ENCODE measurements around the gene CYTH3.
A peak's percentile ranks its signal among the peaks of the same experiment; 100 is the strongest.
"Not testable (repeated sequence)": the region's sequence is repeated elsewhere in the genome, so short reads cannot be mapped to it uniquely, and the experiment has no call there.

The CYTH3 gene

GRCh38 chr7:6229284-6229683, 43.1 kb downstream of the CYTH3 start:
- not testable (repeated sequence) for H3K9me3 ChIP-seq (ENCODE audit: control insufficient read depth in 2 of 2, low read length in 2 of 2); H3K36me3 ChIP-seq (ENCODE audit: control insufficient read depth in 2 of 2, insufficient read depth in 2 of 2, low read length in 2 of 2); H3K27ac ChIP-seq (ENCODE audit: low read length); H3K9ac ChIP-seq (ENCODE audit: low read length in 2 of 2); H3K27me3 ChIP-seq (ENCODE audit: control insufficient read depth in 1 of 2, insufficient read depth in 2 of 2, low read length in 2 of 2)
- H3K4me3 ChIP-seq (ENCODE audit: low read length in 2 of 2), result peak overlapping the region in 1 of 2 donors; percentile 9
- peaks cover 25% of the 10 kb centered on the region for H3K4me1 ChIP-seq (ENCODE audit: control insufficient read depth, insufficient read depth, low read length)

- Histone ChIP-seq H3K27me3 (ENCODE audit: control insufficient read depth in 1 of 2, insufficient read depth in 2 of 2, low read length in 2 of 2) (no peaks in the 10 kb centered on the region), H3K9me3 (ENCODE audit: control insufficient read depth in 2 of 2, low read length in 2 of 2) (no peaks in the 10 kb centered on the region), H3K27ac (ENCODE audit: low read length) (peak overlapping the region; percentile 49), H3K36me3 (ENCODE audit: control insufficient read depth in 2 of 2, insufficient read depth in 2 of 2, low read length in 2 of 2) (no peaks in the 10 kb centered on the region), H3K9ac (ENCODE audit: low read length in 2 of 2) (no peak overlapping the region), H3K4me1 (ENCODE audit: control insufficient read depth, insufficient read depth, low read length) (peaks cover 25% of the 10 kb centered on the region), H3K4me3 (ENCODE audit: low read length in 2 of 2) (peak overlapping the region; percentile 9 to 10)
Observed at GRCh38 chr7:6228361-6229229, 43.8 kb downstream of the CYTH3 start.

DNA sequence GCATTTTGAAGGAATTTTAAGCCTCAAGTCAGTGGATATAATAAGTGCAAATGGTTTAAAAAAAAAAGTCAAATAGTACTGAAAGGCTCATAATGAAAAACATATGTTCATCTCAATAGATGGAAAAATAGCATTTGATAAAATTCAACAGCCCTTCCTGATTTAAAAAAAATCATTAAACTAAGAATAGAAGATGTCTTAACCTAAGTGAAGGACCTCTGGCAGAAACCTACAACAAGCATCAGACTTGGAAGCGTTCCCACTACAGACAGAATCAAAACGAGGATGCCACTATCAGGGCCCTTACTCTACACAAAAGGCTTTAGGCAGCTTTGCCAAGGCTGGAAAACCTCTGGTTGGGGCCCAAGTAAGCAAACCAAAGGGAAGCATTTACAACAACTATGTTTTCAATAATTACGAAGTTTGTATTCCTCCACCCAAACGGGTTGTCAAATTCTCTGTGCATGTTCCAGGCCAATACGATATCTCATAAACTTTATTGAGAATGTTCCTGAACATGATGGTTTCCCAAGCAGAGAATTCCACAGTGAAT, 45.1 kb downstream of the CYTH3 start:
- Histone ChIP-seq H3K4me1 (ENCODE audit: control insufficient read depth, insufficient read depth, low read length) (peaks cover 23% of the 10 kb centered on the region), H3K36me3 (ENCODE audit: control insufficient read depth in 2 of 2, insufficient read depth in 2 of 2, low read length in 2 of 2) (no peaks in the 10 kb centered on the region), H3K4me3 (ENCODE audit: low read length in 2 of 2) (peak overlapping the region in 1 of 2 donors; percentile 17), H3K27ac (ENCODE audit: low read length) (peak overlapping the region; percentile 20), H3K9ac (ENCODE audit: low read length in 2 of 2) (no peak overlapping the region), H3K27me3 (ENCODE audit: control insufficient read depth in 1 of 2, insufficient read depth in 2 of 2, low read length in 2 of 2) (no peaks in the 10 kb centered on the region), H3K9me3 (ENCODE audit: control insufficient read depth in 2 of 2, low read length in 2 of 2) (no peaks in the 10 kb centered on the region)

DNA sequence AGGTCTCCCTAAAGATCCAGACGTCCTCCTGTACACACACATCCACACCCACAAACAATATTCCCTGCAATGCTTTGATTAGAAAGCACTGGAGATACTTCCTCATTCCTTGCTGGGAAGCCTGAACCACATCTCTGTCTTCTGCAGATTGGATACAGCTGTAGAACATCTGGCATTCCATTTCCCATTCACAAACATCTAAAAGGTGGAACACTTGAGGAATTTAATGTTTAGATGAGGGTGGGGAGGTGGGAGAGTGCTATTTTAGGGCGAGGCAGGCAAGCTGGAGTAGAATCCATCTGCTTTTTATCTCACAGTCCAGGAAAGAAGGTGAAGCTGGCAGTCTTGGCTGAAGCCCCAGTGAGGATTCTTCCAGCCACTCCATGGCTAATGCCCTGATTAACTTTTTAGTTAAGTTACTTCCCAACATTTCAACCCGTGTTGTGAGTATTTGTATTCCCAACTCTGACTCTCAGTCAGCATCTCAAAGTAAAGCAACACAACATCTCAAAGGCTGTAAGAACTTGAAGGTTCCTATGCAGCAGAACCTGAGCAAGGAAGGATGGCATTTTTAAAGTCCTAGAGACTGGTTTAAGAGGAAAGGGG, 46.1 kb downstream of the CYTH3 start:
- Histone ChIP-seq H3K9me3 (ENCODE audit: control insufficient read depth in 2 of 2, low read length in 2 of 2) (no peaks in the 10 kb centered on the region), H3K4me1 (ENCODE audit: control insufficient read depth, insufficient read depth, low read length) (peaks cover 21% of the 10 kb centered on the region), H3K4me3 (ENCODE audit: low read length in 2 of 2) (no peak overlapping the region), H3K27ac (ENCODE audit: low read length) (no peak overlapping the region), H3K36me3 (ENCODE audit: control insufficient read depth in 2 of 2, insufficient read depth in 2 of 2, low read length in 2 of 2) (no peaks in the 10 kb centered on the region), H3K9ac (ENCODE audit: low read length in 2 of 2) (no peak overlapping the region), H3K27me3 (ENCODE audit: control insufficient read depth in 1 of 2, insufficient read depth in 2 of 2, low read length in 2 of 2) (no peaks in the 10 kb centered on the region)

DNA sequence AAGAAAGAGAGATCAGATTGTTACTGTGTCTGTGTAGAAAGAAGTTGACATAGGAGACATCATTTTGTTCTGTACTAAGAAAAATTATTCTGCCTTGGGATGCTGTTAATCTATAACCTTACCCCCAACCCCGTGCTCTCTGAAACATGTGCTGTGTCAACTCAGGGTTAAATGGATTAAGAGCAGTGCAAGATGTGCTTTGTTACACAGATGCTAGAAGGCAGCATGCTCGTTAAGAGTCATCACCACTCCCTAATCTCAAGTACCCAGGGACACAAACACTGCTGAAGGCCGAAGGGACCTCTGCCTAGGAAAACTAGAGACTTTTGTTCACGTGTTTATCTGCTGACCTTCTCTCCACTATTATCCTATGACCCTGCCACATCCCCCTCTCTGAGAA, 49.0 kb downstream of the CYTH3 start:
- not testable (repeated sequence) for H3K36me3 ChIP-seq (ENCODE audit: control insufficient read depth in 2 of 2, insufficient read depth in 2 of 2, low read length in 2 of 2); H3K27ac ChIP-seq (ENCODE audit: low read length); H3K4me3 ChIP-seq (ENCODE audit: low read length in 2 of 2); H3K9ac ChIP-seq (ENCODE audit: low read length in 2 of 2); H3K27me3 ChIP-seq (ENCODE audit: control insufficient read depth in 1 of 2, insufficient read depth in 2 of 2, low read length in 2 of 2); H3K9me3 ChIP-seq (ENCODE audit: control insufficient read depth in 2 of 2, low read length in 2 of 2)
- H3K4me1 ChIP-seq (ENCODE audit: control insufficient read depth, insufficient read depth, low read length), result peaks cover 18% of the 10 kb centered on the region

- H3K36me3 ChIP-seq (ENCODE audit: control insufficient read depth in 2 of 2, insufficient read depth in 2 of 2, low read length in 2 of 2); H3K9me3 ChIP-seq (ENCODE audit: control insufficient read depth in 2 of 2, low read length in 2 of 2); H3K27me3 ChIP-seq (ENCODE audit: control insufficient read depth in 1 of 2, insufficient read depth in 2 of 2, low read length in 2 of 2); H3K9ac ChIP-seq (ENCODE audit: low read length in 2 of 2); H3K27ac ChIP-seq (ENCODE audit: low read length); H3K4me3 ChIP-seq (ENCODE audit: low read length in 2 of 2): not testable (repeated sequence)
- peaks cover 14% of the 10 kb centered on the region for H3K4me1 ChIP-seq (ENCODE audit: control insufficient read depth, insufficient read depth, low read length)
Observed at GRCh38 chr7:6223010-6223409, 49.4 kb downstream of the CYTH3 start.

DNA sequence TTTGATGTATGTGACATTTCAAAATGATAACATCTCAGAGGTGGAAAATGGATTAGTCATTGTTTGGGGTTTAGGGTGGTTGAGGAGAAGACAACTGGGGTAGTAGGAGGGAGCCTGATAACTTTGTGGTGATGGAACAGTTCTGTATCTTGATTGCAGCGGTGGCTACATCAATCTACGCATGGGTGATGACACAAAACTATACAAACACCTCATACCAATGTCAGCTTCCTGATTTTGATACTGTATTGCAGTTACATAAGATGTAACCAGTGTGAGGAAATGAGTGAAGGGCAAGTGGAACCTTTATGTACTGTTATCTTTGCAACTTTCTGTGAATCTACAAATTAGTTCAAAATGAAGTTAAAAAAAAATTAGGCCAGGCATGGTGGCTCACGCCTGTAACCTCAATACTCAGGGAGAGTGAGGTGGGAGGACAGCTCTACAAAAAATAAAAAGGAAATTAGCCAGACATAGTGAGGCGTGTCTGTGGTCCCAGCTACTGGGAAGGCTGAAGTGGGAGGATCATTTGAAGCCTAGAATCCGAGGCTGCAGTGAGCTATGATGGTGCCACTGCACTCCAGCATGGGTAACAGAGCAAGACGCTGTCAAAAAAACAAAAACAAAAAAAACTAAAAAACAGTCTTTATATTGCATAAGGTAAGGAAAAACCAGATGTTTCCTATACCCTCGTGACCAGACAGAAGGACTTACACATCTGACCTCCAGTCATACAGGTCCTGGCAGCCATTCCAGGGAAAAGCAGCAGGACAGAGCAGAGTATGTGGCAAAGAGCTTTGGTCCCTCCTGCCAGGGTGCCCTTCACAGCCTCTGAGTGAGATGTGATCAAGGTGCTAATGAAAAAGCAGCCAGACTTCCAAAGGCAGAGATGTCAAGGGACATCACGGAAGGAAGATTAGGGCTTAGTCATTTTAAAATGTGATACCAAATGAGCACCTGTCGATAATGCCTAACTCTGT, 50.8 kb downstream of the CYTH3 start:
- H3K4me3 ChIP-seq (ENCODE audit: low read length in 2 of 2), result no peak overlapping the region
- no peak overlapping the region for H3K27ac ChIP-seq (ENCODE audit: low read length)
- H3K4me1 ChIP-seq (ENCODE audit: control insufficient read depth, insufficient read depth, low read length), result peaks cover 6% of the 10 kb centered on the region
- H3K36me3 ChIP-seq (ENCODE audit: control insufficient read depth in 2 of 2, insufficient read depth in 2 of 2, low read length in 2 of 2), result no peaks in the 10 kb centered on the region
- no peaks in the 10 kb centered on the region for H3K27me3 ChIP-seq (ENCODE audit: control insufficient read depth in 1 of 2, insufficient read depth in 2 of 2, low read length in 2 of 2)
- H3K9ac ChIP-seq (ENCODE audit: low read length in 2 of 2), result no peak overlapping the region
- H3K9me3 ChIP-seq (ENCODE audit: control insufficient read depth in 2 of 2, low read length in 2 of 2), result no peaks in the 10 kb centered on the region

- Histone ChIP-seq H3K9ac (ENCODE audit: low read length in 2 of 2) (no peak overlapping the region), H3K4me1 (ENCODE audit: control insufficient read depth, insufficient read depth, low read length) (no peaks in the 10 kb centered on the region), H3K9me3 (ENCODE audit: control insufficient read depth in 2 of 2, low read length in 2 of 2) (no peaks in the 10 kb centered on the region), H3K4me3 (ENCODE audit: low read length in 2 of 2) (no peak overlapping the region), H3K36me3 (ENCODE audit: control insufficient read depth in 2 of 2, insufficient read depth in 2 of 2, low read length in 2 of 2) (no peaks in the 10 kb centered on the region), H3K27me3 (ENCODE audit: control insufficient read depth in 1 of 2, insufficient read depth in 2 of 2, low read length in 2 of 2) (no peaks in the 10 kb centered on the region), H3K27ac (ENCODE audit: low read length) (no peak overlapping the region)
Observed at GRCh38 chr7:6218329-6218728, 54.1 kb downstream of the CYTH3 start.

DNA sequence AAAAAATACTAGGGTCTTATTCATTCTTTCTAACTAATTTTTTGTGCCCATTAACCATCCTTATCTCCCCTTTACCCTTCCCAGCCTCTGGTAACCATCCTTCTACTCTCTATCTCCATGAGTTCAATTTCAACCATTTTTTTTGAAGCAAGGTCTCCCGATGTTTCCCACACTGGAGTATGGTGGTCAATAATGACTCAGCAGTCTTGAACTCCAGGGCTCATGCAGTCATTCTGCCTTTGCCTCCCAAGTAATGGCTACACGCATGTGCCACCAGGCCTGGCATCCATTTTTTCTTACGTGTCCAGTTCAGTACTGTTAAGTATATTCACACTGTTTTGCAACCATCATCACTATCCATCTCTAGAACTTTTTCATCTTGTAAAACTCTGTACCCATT, 60.4 kb downstream of the CYTH3 start:
- H3K4me3 ChIP-seq (ENCODE audit: low read length in 2 of 2), result no peak overlapping the region
- H3K27ac ChIP-seq (ENCODE audit: low read length), result no peak overlapping the region
- H3K36me3 ChIP-seq (ENCODE audit: control insufficient read depth in 2 of 2, insufficient read depth in 2 of 2, low read length in 2 of 2), result no peaks in the 10 kb centered on the region
- peaks cover 9% of the 10 kb centered on the region for H3K4me1 ChIP-seq (ENCODE audit: control insufficient read depth, insufficient read depth, low read length)
- no peaks in the 10 kb centered on the region for H3K27me3 ChIP-seq (ENCODE audit: control insufficient read depth in 1 of 2, insufficient read depth in 2 of 2, low read length in 2 of 2)
- no peak overlapping the region for H3K9ac ChIP-seq (ENCODE audit: low read length in 2 of 2)
- no peaks in the 10 kb centered on the region for H3K9me3 ChIP-seq (ENCODE audit: control insufficient read depth in 2 of 2, low read length in 2 of 2)

DNA sequence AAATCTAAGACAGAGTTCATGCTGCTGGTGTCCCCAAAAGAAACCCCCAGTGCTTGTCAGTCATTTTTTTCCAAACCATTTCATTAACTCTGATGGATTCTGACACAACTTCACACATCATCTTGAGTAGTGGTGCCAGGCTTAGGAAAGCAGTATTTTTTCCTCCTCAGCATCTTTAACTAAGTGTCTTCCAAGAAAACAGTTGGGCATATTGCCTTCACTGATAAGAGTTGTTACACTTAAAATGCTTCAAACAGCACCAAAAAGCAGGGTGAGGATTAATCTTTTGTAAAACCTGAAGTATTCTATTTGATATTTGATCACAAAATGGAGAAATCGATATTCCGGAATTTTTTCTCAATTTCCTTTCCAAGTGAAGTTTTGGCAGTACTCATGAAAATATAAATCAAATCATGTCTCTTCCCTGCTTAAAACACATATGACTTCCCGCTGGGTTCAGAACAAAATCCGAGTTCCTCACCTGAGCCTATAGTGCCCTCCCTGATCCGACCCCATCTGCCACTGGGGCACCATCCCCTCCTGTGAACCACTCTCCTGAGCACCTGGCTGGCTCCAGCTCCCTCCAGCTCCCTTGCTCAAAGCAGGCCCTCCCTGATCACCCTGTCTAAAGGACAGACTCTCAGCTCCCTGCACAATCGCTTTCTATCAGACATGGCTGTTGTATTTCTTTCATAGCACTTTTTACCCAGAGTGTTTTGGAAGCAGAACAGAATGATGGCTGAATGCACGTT, 61.6 kb downstream of the CYTH3 start:
- no peak overlapping the region for H3K27ac ChIP-seq (ENCODE audit: low read length)
- H3K4me3 ChIP-seq (ENCODE audit: low read length in 2 of 2), result no peak overlapping the region
- H3K36me3 ChIP-seq (ENCODE audit: control insufficient read depth in 2 of 2, insufficient read depth in 2 of 2, low read length in 2 of 2), result no peaks in the 10 kb centered on the region
- H3K27me3 ChIP-seq (ENCODE audit: control insufficient read depth in 1 of 2, insufficient read depth in 2 of 2, low read length in 2 of 2), result no peaks in the 10 kb centered on the region
- H3K9me3 ChIP-seq (ENCODE audit: control insufficient read depth in 2 of 2, low read length in 2 of 2), result no peaks in the 10 kb centered on the region
- H3K4me1 ChIP-seq (ENCODE audit: control insufficient read depth, insufficient read depth, low read length), result peaks cover 9% of the 10 kb centered on the region
- no peak overlapping the region for H3K9ac ChIP-seq (ENCODE audit: low read length in 2 of 2)

All from stomach smooth muscle (tissue), 2 donors.